Panc1 (cell line): Measurements from ENCODE around the gene FASTKD1. TPM values are rescaled to one million over a fixed set of nuclear protein-coding genes. Genes with fewer than 3 reads are reported as not detected.
"Not testable (repeated sequence)": the region's sequence is repeated elsewhere in the genome, so short reads cannot be mapped to it uniquely, and the experiment has no call there.

ENCODE experiments used
- ATAC-seq: fragments of 200-7000 bp; cut with Tn5 transposase; 2 replicates; pipeline ENCODE4 v1.9.1; 2020; ENCODE audit warnings: mild to moderate bottlenecking, moderate library complexity
- BruUV-seq: library from RNA; stranded (reverse); fragments of 400-500 nt; replicated peaks from 2 replicates; lab custom pipeline; 2021; lab: Mats Ljungman, UMichigan
- CTCF ChIA-PET: fragments of 300-600 bp; sonication (Branson Sonifier 250); formaldehyde crosslinking; loops from one replicate; lab custom pipeline; 2022; ENCODE audit warnings: antibody characterized with exemption; lab: Charles Lee
- POLR2A ChIA-PET: fragments of 300-600 bp; sonication (Branson Sonifier 250); formaldehyde crosslinking; loops from one replicate; lab custom pipeline; 2022; ENCODE audit warnings: antibody characterized with exemption; lab: Charles Lee
- DNase-seq: peaks from one replicate; pipeline ENCODE4 v3.0.0-alpha.2; 2010; ENCODE audit warnings: low read depth, low spot score
- H3K27ac ChIP-seq: 2 replicates; pipeline ENCODE4 v1.5.1; 2011; ENCODE audit warnings: mild to moderate bottlenecking, low read length, inconsistent platforms
- H3K27me3 ChIP-seq: fragments of 200-500 bp; sonication (Bioruptor generic); 2 replicates; pipeline ENCODE4 v1.6.0; 2014; ENCODE audit warnings: low read length, inconsistent platforms; ENCODE audit not compliant: control insufficient read depth, insufficient read depth
- H3K36me3 ChIP-seq: fragments of 200-500 bp; sonication (Bioruptor generic); 2 replicates; pipeline ENCODE4 v1.5.1; 2014; ENCODE audit warnings: inconsistent platforms, mild to moderate bottlenecking, low read length, moderate library complexity; ENCODE audit not compliant: control insufficient read depth, insufficient read depth
- H3K4me1 ChIP-seq: 2 replicates; pipeline ENCODE4 v1.5.1; 2011; ENCODE audit warnings: inconsistent platforms, mild to moderate bottlenecking, low read length, moderate library complexity; ENCODE audit not compliant: control insufficient read depth, insufficient read depth
- H3K4me3 ChIP-seq, 2 experiments: 2 replicates each; pipeline ENCODE4 v1.5.1; 2011 to 2012; ENCODE audit warnings: low read depth in 2 of 2, low read length in 2 of 2, mild to moderate bottlenecking in 2 of 2, inconsistent platforms in 1 of 2, moderate library complexity in 1 of 2
- H3K9me3 ChIP-seq: fragments of 200-500 bp; sonication (Bioruptor generic); 2 replicates; pipeline ENCODE4 v1.5.1; 2014; ENCODE audit warnings: low read depth, mild to moderate bottlenecking, inconsistent platforms, low read length, moderate library complexity; ENCODE audit not compliant: control insufficient read depth, insufficient read depth
- CTCF ChIP-seq: fragments of 450-650 bp; IDR thresholded peaks from 2 replicates; pipeline ENCODE4 v1.5.1; 2017; ENCODE audit warnings: mild to moderate bottlenecking
- POLR2AphosphoS5 ChIP-seq: IDR thresholded peaks from 2 replicates; pipeline ENCODE4 v1.6.1; 2012; ENCODE audit warnings: mild to moderate bottlenecking, low read depth, low read length, moderate library complexity
- SIN3A ChIP-seq: IDR thresholded peaks from 2 replicates; pipeline ENCODE4 v1.6.1; 2012; ENCODE audit warnings: low read depth, mild to moderate bottlenecking, low read length, moderate library complexity, borderline replicate concordance; ENCODE audit not compliant: insufficient read depth
- TCF7L2 ChIP-seq: IDR thresholded peaks from 2 replicates; pipeline ENCODE4 v1.6.1; 2011; ENCODE audit warnings: mild to moderate bottlenecking, low read depth, low read length, inconsistent platforms
- in situ Hi-C: cut with HindIII; loops from 2 replicates; pipeline ENCODE4 v1.10.0; 2016; ENCODE audit warnings: low sequenced_read_pairs, low pct_unique_long_range_greater_than_20kb
- intact Hi-C: fragments of 100-400 bp; cut with micrococcal nuclease; formaldehyde crosslinking; loops from one replicate; pipeline ENCODE4 v1.10.0; 2022; ENCODE audit not compliant: unreplicated experiment
- total RNA-seq: library from RNA; stranded (reverse); gene quantifications from one replicate; pipeline ENCODE4 v1.2.1, GENCODE V29; 2021; ENCODE audit not compliant: unreplicated experiment
- TF ChIP-seq, protein P1 (sequence below), 2 experiments: IDR thresholded peaks; 2 replicates each; pipeline ENCODE4 v1.6.1; 2011 to 2012; ENCODE audit warnings: low read depth in 2 of 2, control low read depth in 1 of 2, low read length in 1 of 2, mild to moderate bottlenecking in 1 of 2, moderate library complexity in 1 of 2; ENCODE audit not compliant: insufficient read depth in 1 of 2

Gene FASTKD1
- total RNA-seq, 1 experiment from 2014 or later: 37.2 TPM

- no peak for DNase-seq
Measured at GRCh38 chr2:169620509-169620908, 46.8 kb upstream of the FASTKD1 start.

GRCh38 chr2:169619946-169620345 is 46.3 kb upstream of the FASTKD1 start:
- in situ Hi-C loops: no loop called here
- H3K27me3 ChIP-seq: no peaks in the 10 kb centered on the region
- no peak overlapping the region for H3K4me3 ChIP-seq
- H3K9me3 ChIP-seq: no peaks in the 10 kb centered on the region
- H3K27ac ChIP-seq: no peak overlapping the region
- ChIA-PET POLR2A (no interaction called here), CTCF (no interaction called here)
- BruUV-seq: no TSS peak
- no peaks in the 10 kb centered on the region for H3K4me1 ChIP-seq
- ATAC-seq: no peak
- TF ChIP-seq SIN3A (no peak), POLR2AphosphoS5 (no peak), CTCF (no peak), TCF7L2 (no peak)
- TF ChIP-seq, protein P1, sequence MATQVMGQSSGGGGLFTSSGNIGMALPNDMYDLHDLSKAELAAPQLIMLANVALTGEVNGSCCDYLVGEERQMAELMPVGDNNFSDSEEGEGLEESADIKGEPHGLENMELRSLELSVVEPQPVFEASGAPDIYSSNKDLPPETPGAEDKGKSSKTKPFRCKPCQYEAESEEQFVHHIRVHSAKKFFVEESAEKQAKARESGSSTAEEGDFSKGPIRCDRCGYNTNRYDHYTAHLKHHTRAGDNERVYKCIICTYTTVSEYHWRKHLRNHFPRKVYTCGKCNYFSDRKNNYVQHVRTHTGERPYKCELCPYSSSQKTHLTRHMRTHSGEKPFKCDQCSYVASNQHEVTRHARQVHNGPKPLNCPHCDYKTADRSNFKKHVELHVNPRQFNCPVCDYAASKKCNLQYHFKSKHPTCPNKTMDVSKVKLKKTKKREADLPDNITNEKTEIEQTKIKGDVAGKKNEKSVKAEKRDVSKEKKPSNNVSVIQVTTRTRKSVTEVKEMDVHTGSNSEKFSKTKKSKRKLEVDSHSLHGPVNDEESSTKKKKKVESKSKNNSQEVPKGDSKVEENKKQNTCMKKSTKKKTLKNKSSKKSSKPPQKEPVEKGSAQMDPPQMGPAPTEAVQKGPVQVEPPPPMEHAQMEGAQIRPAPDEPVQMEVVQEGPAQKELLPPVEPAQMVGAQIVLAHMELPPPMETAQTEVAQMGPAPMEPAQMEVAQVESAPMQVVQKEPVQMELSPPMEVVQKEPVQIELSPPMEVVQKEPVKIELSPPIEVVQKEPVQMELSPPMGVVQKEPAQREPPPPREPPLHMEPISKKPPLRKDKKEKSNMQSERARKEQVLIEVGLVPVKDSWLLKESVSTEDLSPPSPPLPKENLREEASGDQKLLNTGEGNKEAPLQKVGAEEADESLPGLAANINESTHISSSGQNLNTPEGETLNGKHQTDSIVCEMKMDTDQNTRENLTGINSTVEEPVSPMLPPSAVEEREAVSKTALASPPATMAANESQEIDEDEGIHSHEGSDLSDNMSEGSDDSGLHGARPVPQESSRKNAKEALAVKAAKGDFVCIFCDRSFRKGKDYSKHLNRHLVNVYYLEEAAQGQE (IDR thresholded peaks at IDR 0.05; ENCODE audit: insufficient read depth in 1 of 2, low read depth in 2 of 2, low read length in 1 of 2): no peak
- intact Hi-C loops: no loop called here
- no peak for DNase-seq
- peaks cover 15% of the 10 kb centered on the region; the same call in 1 of the 2 replicates for H3K36me3 ChIP-seq

More at GRCh38 chr2:169620509-169620908, 46.8 kb upstream of the FASTKD1 start:
- Histone ChIP-seq H3K27ac (no peak overlapping the region), H3K27me3 (no peaks in the 10 kb centered on the region), H3K36me3 (peaks cover 14% of the 10 kb centered on the region; the same call in 1 of the 2 replicates), H3K4me1 (no peaks in the 10 kb centered on the region), H3K4me3 (no peak overlapping the region), H3K9me3 (no peaks in the 10 kb centered on the region)
- intact Hi-C loops: no loop called here
- TF ChIP-seq, protein P1 (IDR thresholded peaks at IDR 0.05; ENCODE audit: insufficient read depth in 1 of 2, low read depth in 2 of 2, low read length in 1 of 2): no peak
- no peak for TF ChIP-seq TCF7L2
- TF ChIP-seq CTCF: no peak
- ATAC-seq: no peak
- BruUV-seq: no TSS peak
- in situ Hi-C loops: no loop called here
- ChIA-PET POLR2A (no interaction called here), CTCF (no interaction called here)

DNA sequence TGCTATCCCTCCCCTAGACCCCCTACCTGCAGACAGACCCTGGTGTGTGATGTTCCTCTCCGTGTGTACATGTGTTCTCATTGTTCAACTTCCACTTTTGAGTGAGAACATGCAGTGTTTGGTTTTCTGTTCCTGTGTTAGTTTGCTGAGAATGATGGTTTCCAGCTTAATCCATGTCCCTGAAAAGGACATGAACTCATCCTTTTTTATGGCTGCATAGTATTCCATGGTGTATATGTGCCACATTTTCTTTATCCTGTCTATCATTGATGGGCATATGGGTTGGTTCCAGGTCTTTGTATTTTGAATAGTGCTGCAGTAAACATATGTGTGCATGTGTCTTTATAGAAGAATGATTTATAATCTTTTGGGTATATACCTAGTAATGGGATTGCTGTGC is 42.3 kb upstream of the FASTKD1 start:
- POLR2A ChIA-PET, ATAC-seq, DNase-seq, H3K9me3 ChIP-seq, H3K4me1 ChIP-seq, intact Hi-C loops, CTCF ChIA-PET, H3K27me3 ChIP-seq, BruUV-seq, in situ Hi-C loops, H3K27ac ChIP-seq, H3K4me3 ChIP-seq: not testable (repeated sequence)
- peaks cover 21% of the 10 kb centered on the region; the same call in 1 of the 2 replicates for H3K36me3 ChIP-seq
